ENCODE measurements around the gene GREB1. TPM values are rescaled to one million over a fixed set of nuclear protein-coding genes. Genes with fewer than 3 reads are reported as not detected.

Gene GREB1
- total RNA-seq, 1 donor: under 0.01 TPM

GRCh38 chr2:11550901-11551568, 17.2 kb downstream of the GREB1 start:
- TF ChIP-seq CTCF (IDR thresholded peaks at IDR 0.05; ENCODE audit: insufficient read depth, low read depth, low read length): no peak
- DNase-seq (ENCODE audit: low read depth): no peak
- H3K4me3 ChIP-seq (ENCODE audit: low read depth, low read length): no peak overlapping the region

GRCh38 chr2:11551569-11552259, 17.9 kb downstream of the GREB1 start:
- H3K4me3 ChIP-seq (ENCODE audit: low read depth, low read length): no peak overlapping the region
- no peak for DNase-seq (ENCODE audit: low read depth)
- no peak for TF ChIP-seq CTCF (IDR thresholded peaks at IDR 0.05; ENCODE audit: insufficient read depth, low read depth, low read length)

GRCh38 chr2:11552260-11552638, 18.4 kb downstream of the GREB1 start:
- no peak for DNase-seq (ENCODE audit: low read depth)
- H3K4me3 ChIP-seq (ENCODE audit: low read depth, low read length): no peak overlapping the region
- no peak for TF ChIP-seq CTCF (IDR thresholded peaks at IDR 0.05; ENCODE audit: insufficient read depth, low read depth, low read length)

- H3K4me3 ChIP-seq (ENCODE audit: low read depth, low read length): no peak overlapping the region
- TF ChIP-seq CTCF (IDR thresholded peaks at IDR 0.05; ENCODE audit: insufficient read depth, low read depth, low read length): no peak
- peak; percentile 87 for DNase-seq (ENCODE audit: low read depth)
These were observed 20.0 kb downstream of the GREB1 start for GRCh38 chr2:11553661-11554398.

GRCh38 chr2:11554399-11554716, 20.5 kb downstream of the GREB1 start:
- TF ChIP-seq CTCF (IDR thresholded peaks at IDR 0.05; ENCODE audit: insufficient read depth, low read depth, low read length): no peak
- no peak for DNase-seq (ENCODE audit: low read depth)
- H3K4me3 ChIP-seq (ENCODE audit: low read depth, low read length): no peak overlapping the region

- no peak for DNase-seq (ENCODE audit: low read depth)
- TF ChIP-seq CTCF (IDR thresholded peaks at IDR 0.05; ENCODE audit: insufficient read depth, low read depth, low read length): no peak
- H3K4me3 ChIP-seq (ENCODE audit: low read depth, low read length): no peak overlapping the region
These were observed 22.4 kb downstream of the GREB1 start for GRCh38 chr2:11556101-11556806.
